Naive thymus-derived CD8-positive, alpha-beta T cell (primary cell): Measurements from ENCODE around the gene BRSK2. TPM values are rescaled to one million over a fixed set of nuclear protein-coding genes. Genes with fewer than 3 reads are reported as not detected.

Experiments
- ATAC-seq, 2 donors: fragments of 150-1000 bp; cut with Tn5 transposase in 1 of 2; sonication (Bioruptor Pico), chemical (Tn5 transposase) in 1 of 2; 1 replicate in 1 of 2; 2 replicates in 1 of 2; pipeline ENCODE4 v1.10.0; 2021; ENCODE audit warnings: mild to moderate bottlenecking in 2 of 2, moderate library complexity in 2 of 2
- POLR2A ChIA-PET: fragments of 350-600 bp; sonication (Branson Sonifier 250); formaldehyde crosslinking; loops from one replicate; lab custom pipeline; 2021; ENCODE audit warnings: antibody characterized with exemption; lab: Charles Lee
- DNase-seq, 10 donors: peaks; one replicate each; pipeline versions ENCODE4 v3.0.0 to v3.0.0-alpha.2; 2020 to 2022
- H3K27ac Mint-ChIP-seq, 10 donors: one replicate each; pipeline ENCODE4 v1.8.0; 2020 to 2022; ENCODE audit warnings: mild to moderate bottlenecking in 10 of 10, mixed read lengths in 10 of 10, moderate library complexity in 4 of 10, inconsistent platforms in 1 of 10
- H3K27me3 Mint-ChIP-seq, 5 donors: one replicate each; pipeline ENCODE4 v1.8.0; 2021 to 2022; ENCODE audit warnings: mixed read lengths in 5 of 5
- H3K36me3 Mint-ChIP-seq, 3 donors: one replicate each; pipeline ENCODE4 v1.8.0; 2020 to 2022; ENCODE audit warnings: mixed read lengths in 3 of 3, mild to moderate bottlenecking in 2 of 3, inconsistent platforms in 1 of 3
- H3K4me1 Mint-ChIP-seq, 4 donors: one replicate each; pipeline ENCODE4 v1.8.0; 2021 to 2022; ENCODE audit warnings: mixed read lengths in 4 of 4
- H3K4me3 Mint-ChIP-seq, 10 donors: one replicate each; pipeline ENCODE4 v1.8.0; 2020 to 2022; ENCODE audit warnings: mild to moderate bottlenecking in 10 of 10, mixed read lengths in 10 of 10, moderate library complexity in 6 of 10, inconsistent platforms in 1 of 10
- H3K9me3 Mint-ChIP-seq, 9 donors: one replicate each; pipeline ENCODE4 v1.8.0; 2020 to 2022; ENCODE audit warnings: mixed read lengths in 9 of 9, mild to moderate bottlenecking in 3 of 9, inconsistent platforms in 1 of 9, moderate library complexity in 1 of 9
- polyA plus RNA-seq, 3 donors: library from polyadenylated mRNA; unstranded; fragments of 300-500 nt; fragmentation: Illumina TruSeq; gene quantifications; one replicate each; pipeline ENCODE4 v1.2.3, GENCODE V29; 2021
- total RNA-seq, 8 experiments: library from RNA in 2 of 8; stranded (reverse) in 2 of 8; gene quantifications; one replicate each; pipeline ENCODE4 v1.2.3 and lab custom pipeline; 2021 to 2026

BRSK2 gene
- total and polyA plus RNA-seq, 5 experiments from 2014 or later = 0.42 to 1.3 TPM; not detected in 3

DNA sequence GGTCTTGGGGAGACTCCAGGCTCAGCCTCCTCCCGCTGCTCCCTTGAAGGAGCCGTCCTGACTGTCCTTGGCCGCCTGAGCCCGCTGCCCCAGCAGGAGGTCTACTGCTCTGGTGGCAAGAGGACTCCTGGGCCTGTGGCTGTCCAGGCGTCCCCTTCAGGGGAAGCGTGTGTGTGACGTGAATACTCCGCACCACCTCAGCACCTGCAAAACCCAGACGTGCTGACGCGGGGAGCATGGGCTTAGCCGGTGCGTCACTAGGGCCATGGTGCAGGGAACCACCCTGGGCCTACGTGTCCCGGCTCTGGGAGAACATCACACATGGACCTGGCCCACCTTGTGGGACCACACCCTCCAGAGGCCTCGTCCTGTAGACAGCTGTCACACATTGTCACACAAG, 30.2 kb upstream of the BRSK2 start:
- no peak overlapping the region for H3K27ac Mint-ChIP-seq
- H3K27me3 Mint-ChIP-seq = peaks cover 5 to 18% (median 14%) of the 10 kb centered on the region in 5 donors
- ATAC-seq = no peak
- H3K4me3 Mint-ChIP-seq = no peak overlapping the region
- H3K9me3 Mint-ChIP-seq = peaks cover 0 to 13% (median 3%) of the 10 kb centered on the region in 9 donors
- peaks cover 0 to 7% (median 0%) of the 10 kb centered on the region in 3 donors for H3K36me3 Mint-ChIP-seq
- POLR2A ChIA-PET = no interaction called here
- no peak for DNase-seq
- H3K4me1 Mint-ChIP-seq = peaks cover 0 to 3% (median 0%) of the 10 kb centered on the region in 4 donors

DNA sequence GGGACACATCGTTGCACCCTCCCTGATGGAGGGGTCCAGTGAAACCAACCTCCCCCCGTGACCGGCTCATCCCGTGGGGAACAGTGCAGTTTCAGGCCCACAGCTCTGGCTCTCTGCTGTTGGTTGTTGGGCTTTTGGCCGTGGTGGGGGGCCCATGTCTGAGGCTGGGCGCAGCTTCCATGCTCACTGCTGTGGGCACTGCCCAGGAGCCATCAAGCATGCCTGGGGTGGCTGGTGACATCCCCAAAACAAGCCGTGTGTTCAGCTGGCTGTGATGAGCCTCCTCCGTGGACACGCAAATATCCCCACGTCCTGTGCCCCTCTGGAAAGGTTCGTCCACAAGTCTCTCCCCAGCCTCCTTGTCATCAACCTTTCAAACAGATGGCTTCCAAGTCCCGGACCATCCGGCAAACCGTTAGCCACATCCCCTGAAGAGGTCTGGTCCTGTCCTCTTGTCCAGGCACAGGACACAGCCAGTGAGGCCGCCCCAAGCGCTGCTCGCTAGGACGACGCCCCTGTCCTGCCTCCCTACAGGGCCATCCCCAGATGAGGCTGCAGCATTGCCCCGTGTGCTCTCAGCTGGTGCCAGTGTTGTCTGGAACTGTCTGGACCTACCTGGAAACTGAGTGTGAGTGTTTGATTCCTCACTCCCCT, 29.4 kb upstream of the BRSK2 start:
- Mint-ChIP-seq H3K36me3 (peaks cover 0 to 7% (median 0%) of the 10 kb centered on the region in 3 donors), H3K27ac (no peak overlapping the region), H3K9me3 (peaks cover 0 to 20% (median 6%) of the 10 kb centered on the region in 9 donors), H3K4me1 (peaks cover 0 to 3% (median 0%) of the 10 kb centered on the region in 4 donors), H3K27me3 (peaks cover 5 to 18% (median 14%) of the 10 kb centered on the region in 5 donors), H3K4me3 (no peak overlapping the region)
- DNase-seq (no peak), ATAC-seq (no peak)
- POLR2A ChIA-PET = interaction anchor here (0.6 kb wide), 1 partner anchor 28 kb away, joined by 3 read pairs; no protein-coding TSS in a partner anchor

DNA sequence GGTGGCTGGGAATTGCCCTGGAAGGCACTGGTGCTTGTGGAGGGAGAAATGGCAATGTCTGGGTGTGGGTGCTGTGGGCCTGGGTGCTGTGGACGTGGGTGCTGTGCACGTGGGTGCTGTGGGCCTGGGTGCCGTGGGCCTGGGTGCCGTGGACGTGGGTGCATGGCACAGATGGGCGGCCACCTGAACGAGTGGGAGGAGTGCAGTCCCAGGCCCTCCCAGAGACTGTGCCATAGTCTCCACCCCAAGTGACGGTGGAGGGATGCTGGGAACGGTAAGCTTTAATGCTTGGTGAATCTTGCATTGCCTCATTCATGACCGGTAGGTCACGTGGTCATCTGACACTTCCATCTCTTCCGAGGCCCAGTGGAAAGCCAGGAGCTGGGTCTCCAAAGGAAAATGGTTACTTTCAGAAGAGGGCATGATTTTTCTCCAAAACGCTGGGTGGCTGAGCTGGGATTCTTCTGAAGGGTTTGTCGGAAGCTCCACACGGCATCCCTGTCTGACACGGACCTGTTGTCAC, 28.8 kb upstream of the BRSK2 start:
- H3K27me3 Mint-ChIP-seq = peaks cover 5 to 18% (median 14%) of the 10 kb centered on the region in 5 donors
- ATAC-seq (no peak), DNase-seq (no peak)
- H3K36me3 Mint-ChIP-seq = peaks cover 0 to 7% (median 0%) of the 10 kb centered on the region in 3 donors
- H3K9me3 Mint-ChIP-seq = peaks cover 0 to 26% (median 6%) of the 10 kb centered on the region in 9 donors
- POLR2A ChIA-PET = interaction anchor here (0.6 kb wide), 1 partner anchor 29 kb away, joined by 3 read pairs; no protein-coding TSS in a partner anchor
- H3K27ac Mint-ChIP-seq = no peak overlapping the region
- no peak overlapping the region for H3K4me3 Mint-ChIP-seq
- peaks cover 0 to 3% (median 0%) of the 10 kb centered on the region in 4 donors for H3K4me1 Mint-ChIP-seq

DNA sequence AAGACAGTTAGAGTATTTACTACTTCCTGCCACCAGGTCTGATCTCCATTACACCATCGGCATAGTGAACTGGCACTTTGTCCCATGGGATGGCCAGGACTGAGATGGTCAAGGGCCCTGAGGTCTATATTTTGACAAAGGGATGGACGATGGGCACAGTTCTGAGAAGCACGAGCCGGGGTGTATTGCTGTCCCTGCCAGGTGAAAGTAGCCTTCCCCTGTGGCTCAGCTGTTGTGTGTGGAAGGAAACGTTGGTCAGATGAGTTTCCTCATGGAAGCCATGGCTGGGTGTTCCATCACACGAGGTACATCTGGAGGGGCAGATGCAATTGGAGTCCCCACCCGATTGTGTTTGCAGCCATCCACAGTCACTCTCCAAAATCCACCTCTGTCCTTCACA, 27.9 kb upstream of the BRSK2 start:
- no peak overlapping the region for H3K27ac Mint-ChIP-seq
- H3K4me3 Mint-ChIP-seq = no peak overlapping the region
- no peak for DNase-seq
- ATAC-seq = no peak
- peaks cover 0 to 36% (median 11%) of the 10 kb centered on the region in 9 donors for H3K9me3 Mint-ChIP-seq
- peaks cover 0 to 7% (median under 1%) of the 10 kb centered on the region in 3 donors for H3K36me3 Mint-ChIP-seq
- no peaks in the 10 kb centered on the region for H3K4me1 Mint-ChIP-seq
- H3K27me3 Mint-ChIP-seq = peaks cover 0 to 11% (median 4%) of the 10 kb centered on the region in 5 donors
- POLR2A ChIA-PET = no interaction called here

DNA sequence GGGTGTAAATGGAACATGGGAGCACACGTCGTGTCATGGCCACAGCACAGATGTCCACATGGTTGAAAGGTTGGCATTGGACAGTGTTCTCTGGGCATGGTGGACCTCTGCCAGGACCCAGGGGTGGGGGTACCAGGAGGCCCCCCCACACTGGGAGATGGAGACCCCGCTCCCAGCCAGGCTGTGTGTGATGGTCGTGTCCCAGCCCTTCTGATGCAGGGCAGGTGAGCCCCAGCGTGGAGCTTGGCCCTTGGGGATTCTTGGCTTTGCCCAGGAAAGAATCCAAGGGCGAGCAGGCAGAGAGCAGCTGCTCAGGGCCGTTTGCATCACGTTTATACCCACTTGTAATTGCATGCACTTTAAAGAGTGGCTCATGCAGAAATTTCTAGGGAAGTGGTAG, 22.0 kb upstream of the BRSK2 start:
- H3K9me3 Mint-ChIP-seq = peaks cover 0 to 40% (median 12%) of the 10 kb centered on the region in 9 donors
- no peak for DNase-seq
- peaks cover 0 to 4% (median 0%) of the 10 kb centered on the region in 4 donors for H3K4me1 Mint-ChIP-seq
- no peak for ATAC-seq
- peaks cover 0 to 7% (median 2%) of the 10 kb centered on the region in 3 donors for H3K36me3 Mint-ChIP-seq
- POLR2A ChIA-PET = no interaction called here
- peaks cover 0 to 12% (median 0%) of the 10 kb centered on the region in 5 donors for H3K27me3 Mint-ChIP-seq
- H3K4me3 Mint-ChIP-seq = no peak overlapping the region
- no peak overlapping the region for H3K27ac Mint-ChIP-seq

DNA sequence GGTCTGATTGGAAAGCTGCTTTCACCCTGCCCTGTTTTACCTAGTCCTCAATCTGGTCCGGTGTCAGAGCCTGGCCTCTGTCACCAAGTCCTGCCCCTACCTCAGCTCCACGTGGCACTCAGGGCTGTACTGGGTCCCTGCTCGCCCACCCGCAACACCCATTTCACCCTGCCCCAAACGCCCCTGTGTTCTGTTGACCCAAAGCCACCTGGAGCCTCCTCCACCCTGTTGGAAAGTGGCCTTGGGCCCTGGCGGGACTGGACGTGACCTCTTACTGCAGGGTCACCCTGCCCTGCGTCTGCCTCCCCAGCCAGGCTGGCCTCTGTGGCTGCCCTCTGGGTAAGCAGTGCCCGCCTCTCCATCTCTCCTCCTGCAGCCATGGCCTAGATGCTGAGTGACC, 21.5 kb upstream of the BRSK2 start:
- H3K27me3 Mint-ChIP-seq = peaks cover 0 to 12% (median 0%) of the 10 kb centered on the region in 5 donors

DNA sequence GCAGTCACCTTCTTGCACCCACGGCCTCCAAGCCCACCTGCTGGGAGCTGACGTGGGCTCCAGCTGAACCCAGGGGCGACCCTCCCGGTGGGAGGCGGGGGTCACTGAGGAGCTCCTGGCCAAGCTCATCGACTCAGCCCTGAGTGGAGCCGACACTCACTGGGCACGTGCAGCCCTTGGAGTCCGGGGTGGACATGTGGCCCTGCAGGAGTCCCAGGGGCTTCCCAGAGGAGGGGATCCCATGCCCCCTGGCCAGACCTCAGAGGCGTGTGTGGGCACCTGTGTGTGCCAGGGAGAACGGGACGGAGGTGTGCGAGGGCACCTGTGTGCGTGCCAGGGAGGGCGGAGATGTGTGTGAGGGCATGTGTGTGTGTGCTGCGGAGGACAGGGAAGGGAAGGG, 20.8 kb upstream of the BRSK2 start:
- ATAC-seq (no peak), DNase-seq (no peak)
- POLR2A ChIA-PET = no interaction called here
- Mint-ChIP-seq H3K9me3 (peaks cover 0 to 35% (median 9%) of the 10 kb centered on the region in 9 donors), H3K27ac (no peak overlapping the region), H3K4me3 (no peak overlapping the region), H3K4me1 (peaks cover 0 to 4% (median 0%) of the 10 kb centered on the region in 4 donors), H3K36me3 (peaks cover 0 to 2% (median 2%) of the 10 kb centered on the region in 3 donors), H3K27me3 (peaks cover 0 to 12% (median 0%) of the 10 kb centered on the region in 5 donors)

More for the DNA sequence above, 21.5 kb upstream of the BRSK2 start:
- H3K4me1 Mint-ChIP-seq = peaks cover 0 to 4% (median 0%) of the 10 kb centered on the region in 4 donors
- DNase-seq = no peak
- no peak for ATAC-seq
- peaks cover 0 to 7% (median 2%) of the 10 kb centered on the region in 3 donors for H3K36me3 Mint-ChIP-seq
- POLR2A ChIA-PET = no interaction called here
- no peak overlapping the region for H3K4me3 Mint-ChIP-seq
- H3K27ac Mint-ChIP-seq = no peak overlapping the region
- peaks cover 0 to 38% (median 12%) of the 10 kb centered on the region in 9 donors for H3K9me3 Mint-ChIP-seq

DNA sequence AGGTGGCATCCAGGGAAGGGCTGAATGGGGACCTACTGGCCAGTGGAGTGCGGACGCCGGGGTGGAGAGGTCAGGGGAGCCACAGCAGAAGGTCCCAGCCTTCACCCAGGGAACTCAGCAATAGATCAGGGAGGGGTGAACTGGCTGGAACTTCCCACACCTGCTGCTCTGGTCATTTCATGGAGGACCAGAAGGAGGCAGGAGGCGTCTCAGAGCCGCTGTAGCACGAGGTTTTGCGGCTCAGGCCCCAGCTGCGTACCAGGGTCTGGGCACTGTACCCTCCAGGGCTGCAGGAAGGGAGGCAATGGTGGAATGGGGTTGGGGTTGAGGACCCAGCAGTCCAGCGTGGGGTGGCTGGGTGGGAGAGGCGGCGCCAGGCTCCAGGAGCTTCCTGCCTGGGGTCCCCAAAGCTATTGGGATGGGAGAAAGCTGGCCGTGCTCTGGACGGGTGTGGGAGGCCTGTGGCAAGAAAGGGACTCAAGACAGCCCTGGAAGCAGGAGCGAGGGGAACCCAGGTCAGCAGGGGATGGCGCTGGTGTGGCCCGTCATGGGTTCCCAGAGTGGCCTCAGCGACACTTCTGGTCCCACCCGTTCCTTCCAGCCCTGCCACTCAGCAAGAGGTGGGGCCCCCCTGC, 20.2 kb upstream of the BRSK2 start:
- no peak for ATAC-seq
- H3K27ac Mint-ChIP-seq = no peak overlapping the region
- peaks cover 0 to 2% (median 0%) of the 10 kb centered on the region in 3 donors for H3K36me3 Mint-ChIP-seq
- H3K4me1 Mint-ChIP-seq = peaks cover 0 to 4% (median 0%) of the 10 kb centered on the region in 4 donors
- no peak overlapping the region for H3K4me3 Mint-ChIP-seq
- H3K9me3 Mint-ChIP-seq = peaks cover 0 to 29% (median 8%) of the 10 kb centered on the region in 9 donors
- POLR2A ChIA-PET = no interaction called here
- peaks cover 0 to 12% (median 0%) of the 10 kb centered on the region in 5 donors for H3K27me3 Mint-ChIP-seq
- no peak for DNase-seq

DNA sequence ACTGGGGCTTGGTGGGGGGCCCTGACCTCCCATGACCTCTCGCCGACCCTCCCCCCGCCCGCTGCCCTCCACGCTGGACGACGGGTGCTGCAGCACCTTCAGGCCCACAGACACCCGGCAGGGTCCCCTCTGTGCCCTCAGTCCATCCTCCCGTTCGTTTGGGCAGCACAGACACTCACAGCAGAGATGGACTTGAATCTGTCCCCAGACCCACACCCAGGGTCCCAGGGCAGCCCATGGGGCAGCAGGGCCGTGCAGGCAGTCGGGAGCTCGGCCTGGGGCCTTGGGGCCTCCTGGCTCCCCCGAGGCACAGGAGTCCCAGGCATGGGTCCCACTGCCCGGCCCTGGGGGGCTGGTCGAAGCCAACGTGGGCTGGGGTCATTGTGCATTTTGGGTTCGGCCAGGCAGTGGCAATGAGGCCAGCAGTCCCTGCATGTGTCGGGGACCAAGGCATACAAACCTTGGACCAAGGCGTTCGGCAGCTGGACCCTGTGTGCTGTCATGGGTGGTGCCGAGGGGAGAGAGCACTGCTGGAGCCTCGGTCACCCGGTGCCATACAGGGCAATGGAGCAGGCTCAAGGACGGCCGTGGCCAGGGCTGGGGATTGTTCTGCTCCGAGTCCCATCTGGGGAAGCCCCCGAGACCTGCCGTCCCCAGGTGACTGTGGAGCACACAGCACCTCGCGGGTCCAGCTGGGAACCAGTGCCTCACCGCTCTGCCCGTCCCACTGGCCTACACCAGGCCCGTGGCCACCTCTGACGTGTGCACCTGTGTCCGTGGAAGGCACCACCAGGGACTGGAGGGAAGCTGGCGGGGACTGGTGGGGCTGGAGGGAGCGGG, 19.3 kb upstream of the BRSK2 start:
- POLR2A ChIA-PET = no interaction called here
- H3K27me3 Mint-ChIP-seq = peaks cover 0 to 12% (median 0%) of the 10 kb centered on the region in 5 donors

DNA sequence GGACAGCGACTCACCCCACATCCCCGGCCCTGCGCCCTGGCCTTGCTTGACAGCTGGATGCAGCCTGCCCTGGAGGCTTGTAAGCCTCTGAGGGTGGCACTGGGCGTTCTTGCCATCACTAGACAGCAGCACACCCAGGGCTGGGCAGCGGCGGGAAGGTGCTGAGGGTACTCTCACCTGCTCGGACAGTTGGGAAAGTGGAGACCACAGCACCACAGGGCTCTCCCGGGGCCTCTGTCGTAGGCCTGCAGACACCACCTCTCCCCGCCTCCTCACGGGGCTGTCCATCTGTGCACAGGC, 18.8 kb upstream of the BRSK2 start:
- H3K36me3 Mint-ChIP-seq = peaks cover 0 to 2% (median 0%) of the 10 kb centered on the region in 3 donors
- POLR2A ChIA-PET = no interaction called here
- peaks cover 0 to 12% (median 0%) of the 10 kb centered on the region in 5 donors for H3K27me3 Mint-ChIP-seq
- DNase-seq = no peak
- no peak overlapping the region for H3K27ac Mint-ChIP-seq
- H3K4me1 Mint-ChIP-seq = peaks cover 0 to 4% (median 0%) of the 10 kb centered on the region in 4 donors
- peaks cover 0 to 17% (median 8%) of the 10 kb centered on the region in 9 donors for H3K9me3 Mint-ChIP-seq
- ATAC-seq = no peak
- no peak overlapping the region for H3K4me3 Mint-ChIP-seq

More for the DNA sequence above, 19.3 kb upstream of the BRSK2 start:
- DNase-seq (no peak), ATAC-seq (no peak)
- H3K36me3 Mint-ChIP-seq = peaks cover 0 to 2% (median 0%) of the 10 kb centered on the region in 3 donors
- H3K4me1 Mint-ChIP-seq = peaks cover 0 to 4% (median 0%) of the 10 kb centered on the region in 4 donors
- H3K27ac Mint-ChIP-seq = no peak overlapping the region
- H3K4me3 Mint-ChIP-seq = no peak overlapping the region
- H3K9me3 Mint-ChIP-seq = peaks cover 0 to 21% (median 8%) of the 10 kb centered on the region in 9 donors

DNA sequence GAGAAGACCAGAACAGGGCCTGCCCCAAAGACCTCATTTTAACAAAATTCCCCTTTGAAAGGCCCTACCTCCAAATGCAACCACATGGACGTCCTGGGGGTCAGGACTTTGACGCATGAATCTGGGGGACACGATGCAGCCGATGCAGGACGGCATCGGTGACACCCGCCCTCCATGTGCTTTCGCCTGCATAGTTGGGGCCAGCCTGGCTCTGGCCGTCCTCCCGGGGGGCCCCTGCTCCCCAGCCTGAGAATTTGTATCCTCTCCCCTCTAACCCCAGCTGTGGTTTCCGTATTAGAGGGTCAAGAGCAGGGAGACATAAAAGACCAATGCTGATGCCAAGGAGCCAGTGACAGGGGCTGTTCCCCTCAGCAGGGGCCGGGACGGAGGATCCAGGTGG, 18.4 kb upstream of the BRSK2 start:
- no peak overlapping the region for H3K27ac Mint-ChIP-seq
- H3K27me3 Mint-ChIP-seq = peaks cover 0 to 12% (median 0%) of the 10 kb centered on the region in 5 donors
- H3K4me3 Mint-ChIP-seq = no peak overlapping the region
- peaks cover 0 to 2% (median 0%) of the 10 kb centered on the region in 3 donors for H3K36me3 Mint-ChIP-seq
- POLR2A ChIA-PET = no interaction called here
- peaks cover 0 to 4% (median 0%) of the 10 kb centered on the region in 4 donors for H3K4me1 Mint-ChIP-seq
- peaks cover 0 to 13% (median 7%) of the 10 kb centered on the region in 9 donors for H3K9me3 Mint-ChIP-seq
- DNase-seq = no peak
- no peak for ATAC-seq

DNA sequence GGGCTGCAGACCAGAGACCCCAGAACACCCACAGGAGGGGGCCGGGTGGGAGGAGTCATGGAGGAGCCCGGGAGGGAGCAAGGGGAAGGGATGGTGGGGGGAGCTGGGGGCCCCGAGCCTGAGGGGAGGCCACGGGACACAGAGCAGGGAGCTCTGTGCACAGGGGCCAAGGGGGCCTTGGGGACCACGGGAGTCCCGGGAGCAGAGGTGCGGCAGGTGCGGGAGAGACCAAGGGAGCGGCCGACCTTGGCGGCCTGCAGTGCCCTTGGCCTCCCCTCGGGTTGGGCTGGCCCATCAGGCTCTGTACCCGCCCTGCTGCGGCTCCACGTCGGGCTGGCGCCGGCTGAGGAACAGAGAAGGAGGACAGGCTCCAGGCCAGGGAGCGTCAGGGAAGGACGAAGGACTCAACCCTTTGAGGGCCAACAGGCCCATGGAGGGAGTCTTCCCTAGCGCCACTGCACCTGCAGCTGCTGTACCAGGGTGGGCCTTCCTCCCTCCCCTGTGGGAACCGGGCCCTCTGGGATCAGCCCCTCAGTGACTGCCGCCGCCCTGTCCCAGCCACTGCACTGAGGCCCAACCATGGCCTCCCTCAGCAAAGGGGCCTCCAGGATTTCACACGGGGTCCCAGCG, 17.8 kb upstream of the BRSK2 start:
- H3K4me3 Mint-ChIP-seq = no peak overlapping the region
- peaks cover 0 to under 1% (median 0%) of the 10 kb centered on the region in 3 donors for H3K36me3 Mint-ChIP-seq
- no peak overlapping the region for H3K27ac Mint-ChIP-seq
- peaks cover 0 to 7% (median under 1%) of the 10 kb centered on the region in 9 donors for H3K9me3 Mint-ChIP-seq
- peaks cover 0 to 4% (median 0%) of the 10 kb centered on the region in 4 donors for H3K4me1 Mint-ChIP-seq
- peaks cover 0 to 12% (median 0%) of the 10 kb centered on the region in 5 donors for H3K27me3 Mint-ChIP-seq
- POLR2A ChIA-PET = no interaction called here
- ATAC-seq (no peak), DNase-seq (no peak)
